Measurements from ENCODE around the gene MAGOH.

DNA sequence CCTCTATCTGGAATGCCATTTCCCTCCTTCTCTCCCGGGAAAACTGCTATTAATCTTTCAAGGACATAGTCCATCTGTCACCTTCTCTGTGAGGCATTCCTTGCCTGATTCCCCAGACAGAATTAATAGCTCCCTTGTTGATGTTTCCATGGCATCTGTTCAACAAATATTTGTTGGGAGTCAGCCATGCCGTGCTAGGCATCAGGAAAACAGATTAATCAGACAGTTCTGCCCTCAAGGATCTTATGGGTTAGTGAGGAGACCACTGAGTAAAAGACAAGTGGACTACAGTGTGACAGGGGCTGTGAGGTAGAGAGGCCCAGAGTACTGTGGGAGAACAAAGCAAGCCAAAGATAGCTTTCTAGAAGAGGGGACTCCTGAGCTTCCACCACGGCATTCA lies 11.4 kb upstream of the MAGOH start:
- TF ChIP-seq, protein P1, sequence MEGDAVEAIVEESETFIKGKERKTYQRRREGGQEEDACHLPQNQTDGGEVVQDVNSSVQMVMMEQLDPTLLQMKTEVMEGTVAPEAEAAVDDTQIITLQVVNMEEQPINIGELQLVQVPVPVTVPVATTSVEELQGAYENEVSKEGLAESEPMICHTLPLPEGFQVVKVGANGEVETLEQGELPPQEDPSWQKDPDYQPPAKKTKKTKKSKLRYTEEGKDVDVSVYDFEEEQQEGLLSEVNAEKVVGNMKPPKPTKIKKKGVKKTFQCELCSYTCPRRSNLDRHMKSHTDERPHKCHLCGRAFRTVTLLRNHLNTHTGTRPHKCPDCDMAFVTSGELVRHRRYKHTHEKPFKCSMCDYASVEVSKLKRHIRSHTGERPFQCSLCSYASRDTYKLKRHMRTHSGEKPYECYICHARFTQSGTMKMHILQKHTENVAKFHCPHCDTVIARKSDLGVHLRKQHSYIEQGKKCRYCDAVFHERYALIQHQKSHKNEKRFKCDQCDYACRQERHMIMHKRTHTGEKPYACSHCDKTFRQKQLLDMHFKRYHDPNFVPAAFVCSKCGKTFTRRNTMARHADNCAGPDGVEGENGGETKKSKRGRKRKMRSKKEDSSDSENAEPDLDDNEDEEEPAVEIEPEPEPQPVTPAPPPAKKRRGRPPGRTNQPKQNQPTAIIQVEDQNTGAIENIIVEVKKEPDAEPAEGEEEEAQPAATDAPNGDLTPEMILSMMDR (IDR thresholded peaks at IDR 0.05): no peak
- no peak for TF ChIP-seq POLR2A (IDR thresholded peaks at IDR 0.05)

Measured in Peyer's patch (tissue), 4 donors.